Stimulated activated effector memory CD8-positive, alpha-beta T cell treated with anti-CD3 and anti-CD28 coated beads, Interleukin-12 subunit alpha, Interleukin-12 subunit beta, amount 100 ng/mL, for 72 hours (primary cell): Measurements from ENCODE around the gene CHPF2.
A peak's percentile ranks its signal among the peaks of the same experiment; 100 is the strongest.

Source experiments
- ATAC-seq: fragments of 150-1000 bp; cut with Tn5 transposase; 2 replicates; pipeline ENCODE4 v1.10.0; 2021
- DNase-seq, 2 donors: peaks; one replicate each; pipeline ENCODE4 v3.0.0; 2021 to 2022; ENCODE audit warnings: low spot score in 2 of 2
- H3K27ac Mint-ChIP-seq: one replicate; pipeline ENCODE4 v1.8.0; 2022; ENCODE audit warnings: mild to moderate bottlenecking, mixed read lengths
- H3K36me3 Mint-ChIP-seq: one replicate; pipeline ENCODE4 v1.8.0; 2022; ENCODE audit warnings: mild to moderate bottlenecking, mixed read lengths
- H3K4me1 Mint-ChIP-seq: one replicate; pipeline ENCODE4 v1.8.0; 2022; ENCODE audit warnings: mixed read lengths
- H3K4me3 Mint-ChIP-seq: one replicate; pipeline ENCODE4 v1.8.0; 2022; ENCODE audit warnings: mild to moderate bottlenecking, mixed read lengths
- H3K9me3 Mint-ChIP-seq: one replicate; pipeline ENCODE4 v1.8.0; 2022; ENCODE audit warnings: mixed read lengths

CHPF2 gene

GRCh38 chr7:151213826-151214225, 18.5 kb upstream of the CHPF2 start:
- H3K9me3 Mint-ChIP-seq: no peaks in the 10 kb centered on the region
- DNase-seq (no peak), ATAC-seq (no peak)
- H3K4me1 Mint-ChIP-seq: peaks cover 14% of the 10 kb centered on the region
- no peak overlapping the region for H3K4me3 Mint-ChIP-seq
- peaks cover 71% of the 10 kb centered on the region for H3K36me3 Mint-ChIP-seq
- no peak overlapping the region for H3K27ac Mint-ChIP-seq

- Mint-ChIP-seq H3K9me3 (no peaks in the 10 kb centered on the region), H3K4me1 (peaks cover 7% of the 10 kb centered on the region), H3K36me3 (peaks cover 87% of the 10 kb centered on the region), H3K27ac (no peak overlapping the region), H3K4me3 (no peak overlapping the region)
- DNase-seq: no peak
- ATAC-seq: no peak
Measured at GRCh38 chr7:151215396-151215795, 16.9 kb upstream of the CHPF2 start.

DNA sequence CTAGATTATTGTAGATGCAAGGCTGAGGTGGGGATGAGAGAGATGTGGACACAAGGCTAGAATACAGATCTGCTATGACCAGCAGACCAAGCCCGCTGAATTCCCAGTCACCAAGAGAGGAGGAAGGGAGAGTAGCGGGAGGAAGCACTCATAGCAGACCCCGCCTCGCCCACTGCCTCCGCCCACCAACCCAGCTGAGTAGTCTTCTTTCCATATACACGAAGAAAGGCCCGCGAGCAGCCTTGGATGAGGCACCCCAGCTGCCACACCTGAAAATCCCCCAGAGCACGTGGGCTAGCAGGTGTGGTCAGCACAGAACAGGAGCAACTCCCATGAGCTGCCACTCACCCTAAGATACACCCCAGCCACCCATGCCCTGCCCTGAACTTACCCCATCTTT, 14.1 kb upstream of the CHPF2 start:
- ATAC-seq (no peak), DNase-seq (no peak)
- Mint-ChIP-seq H3K36me3 (peaks cover 100% of the 10 kb centered on the region), H3K9me3 (no peaks in the 10 kb centered on the region), H3K4me3 (no peak overlapping the region), H3K27ac (peak overlapping the region; percentile 2), H3K4me1 (peaks cover 7% of the 10 kb centered on the region)

GRCh38 chr7:151223728-151224127, 8.6 kb upstream of the CHPF2 start:
- no peak for ATAC-seq
- peaks cover 43% of the 10 kb centered on the region for H3K4me1 Mint-ChIP-seq
- H3K4me3 Mint-ChIP-seq: no peak overlapping the region
- H3K36me3 Mint-ChIP-seq: peaks cover 84% of the 10 kb centered on the region
- H3K27ac Mint-ChIP-seq: no peak overlapping the region
- no peaks in the 10 kb centered on the region for H3K9me3 Mint-ChIP-seq
- DNase-seq: no peak

- ATAC-seq: no peak
- peak overlapping the region; percentile 100 for H3K4me3 Mint-ChIP-seq
- H3K27ac Mint-ChIP-seq: peak overlapping the region; percentile 99
- no peaks in the 10 kb centered on the region for H3K9me3 Mint-ChIP-seq
- H3K36me3 Mint-ChIP-seq: peaks cover 61% of the 10 kb centered on the region
- H3K4me1 Mint-ChIP-seq: peaks cover 43% of the 10 kb centered on the region
- no peak for DNase-seq
Measured at GRCh38 chr7:151225948-151226510, 6.3 kb upstream of the CHPF2 start.

DNA sequence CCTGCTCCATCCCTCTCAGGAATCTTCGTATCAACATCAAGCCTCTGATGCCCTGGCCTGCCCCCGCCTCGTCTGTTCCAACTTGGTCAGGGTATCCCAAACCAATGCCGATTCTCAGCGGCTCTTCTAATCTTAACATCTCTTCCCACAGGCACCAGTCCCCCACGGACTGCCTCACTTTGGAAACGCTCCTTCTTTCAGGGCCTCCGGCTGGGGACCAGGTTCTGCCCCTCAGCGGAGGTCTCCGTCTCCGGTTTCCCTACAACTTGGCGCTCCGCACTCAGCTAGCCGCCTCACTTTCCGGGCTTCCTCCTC, 5.8 kb upstream of the CHPF2 start:
- Mint-ChIP-seq H3K4me1 (peaks cover 46% of the 10 kb centered on the region), H3K36me3 (peaks cover 56% of the 10 kb centered on the region), H3K27ac (peak overlapping the region; percentile 99), H3K9me3 (no peaks in the 10 kb centered on the region), H3K4me3 (peak overlapping the region; percentile 100)
- ATAC-seq (no peak), DNase-seq (no peak)

DNA sequence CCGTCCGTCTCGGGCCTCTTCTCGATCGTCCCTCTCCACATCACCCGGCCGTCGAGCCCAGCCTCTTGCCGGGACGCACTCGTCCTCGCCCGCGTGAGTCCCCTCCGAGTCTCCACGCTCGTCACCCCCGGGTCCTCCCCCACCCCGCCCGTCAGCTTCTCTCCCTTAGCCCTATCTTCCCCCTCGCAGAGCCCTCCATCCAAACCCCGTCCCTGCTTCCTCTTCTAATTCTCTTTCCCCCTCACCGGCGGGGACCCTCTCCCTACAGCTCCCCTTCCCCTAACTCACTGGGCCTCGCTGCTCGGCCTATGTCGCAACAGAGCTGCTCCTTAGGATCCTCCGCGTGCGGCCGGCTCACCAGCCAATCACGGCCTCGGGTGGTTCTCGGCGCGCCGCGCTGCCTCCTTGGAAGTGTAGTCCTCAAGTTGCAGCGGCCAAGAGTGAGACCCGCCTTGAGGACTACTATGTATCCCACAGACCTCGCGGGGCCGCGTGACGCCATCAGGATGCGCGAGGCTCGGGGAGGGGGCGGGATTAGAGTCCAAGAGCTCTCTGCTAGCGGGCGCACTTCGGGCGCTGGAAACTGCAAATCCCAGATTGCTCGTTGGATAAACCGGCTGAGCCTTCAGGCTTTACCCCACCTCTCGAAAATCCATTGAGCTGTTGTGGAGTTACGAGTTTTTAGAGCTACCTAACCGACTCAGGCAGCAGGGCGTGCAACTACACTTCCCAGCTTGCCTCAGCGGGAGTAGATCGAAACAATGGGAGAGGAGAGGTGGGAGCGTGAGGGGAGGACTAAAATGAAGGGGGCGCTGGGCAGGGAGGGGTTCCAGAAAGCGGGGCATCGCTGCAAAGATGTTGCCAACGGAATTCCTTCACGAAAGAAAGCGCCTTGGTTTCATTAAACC, 5.2 kb upstream of the CHPF2 start, which contains the start of gene ABCF2:
ABCF2 (minus strand) TSS at position 331 of the 908 bp plus-strand sequence. CDS start 747 bp downstream, outside the sequence.
- ATAC-seq (peak; percentile 100), DNase-seq (peak; percentile 97 to 98)
- H3K4me1 Mint-ChIP-seq: peaks cover 52% of the 10 kb centered on the region
- peaks cover 53% of the 10 kb centered on the region for H3K36me3 Mint-ChIP-seq
- H3K27ac Mint-ChIP-seq: peak within 1 kb of the TSS; percentile 99
- peak within 1 kb of the TSS; percentile 100 for H3K4me3 Mint-ChIP-seq
- H3K9me3 Mint-ChIP-seq: no peaks in the 10 kb centered on the region

GRCh38 chr7:151228024-151228866, 4.0 kb upstream of the CHPF2 start:
- H3K4me1 Mint-ChIP-seq: peaks cover 56% of the 10 kb centered on the region
- no peaks in the 10 kb centered on the region for H3K9me3 Mint-ChIP-seq
- H3K36me3 Mint-ChIP-seq: peaks cover 50% of the 10 kb centered on the region
- ATAC-seq (no peak), DNase-seq (no peak)
- peak overlapping the region; percentile 99 for H3K27ac Mint-ChIP-seq
- peak overlapping the region; percentile 100 for H3K4me3 Mint-ChIP-seq

DNA sequence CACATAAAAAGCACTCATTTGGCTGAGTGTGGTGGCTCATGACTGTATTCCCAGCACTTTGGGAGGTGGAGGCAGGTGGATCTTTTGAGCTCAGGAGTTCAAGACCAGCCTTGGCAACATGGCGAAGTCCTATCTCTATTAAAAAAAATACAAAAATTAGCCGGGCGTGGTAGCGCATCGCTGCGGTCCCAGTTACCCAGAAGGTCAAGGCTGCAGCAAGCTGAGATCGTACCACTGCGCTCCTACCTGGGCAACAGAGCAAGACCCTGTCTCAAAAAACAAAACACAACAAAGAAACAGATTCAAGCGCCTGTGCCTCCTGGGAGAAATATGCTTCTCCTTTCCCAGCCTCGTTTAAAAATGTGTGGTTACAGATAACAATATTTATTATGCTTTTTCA, 3.0 kb upstream of the CHPF2 start:
- Mint-ChIP-seq H3K36me3 (peaks cover 50% of the 10 kb centered on the region), H3K27ac (no peak overlapping the region), H3K4me1 (peaks cover 61% of the 10 kb centered on the region), H3K4me3 (no peak overlapping the region), H3K9me3 (no peaks in the 10 kb centered on the region)
- ATAC-seq (no peak), DNase-seq (no peak)

DNA sequence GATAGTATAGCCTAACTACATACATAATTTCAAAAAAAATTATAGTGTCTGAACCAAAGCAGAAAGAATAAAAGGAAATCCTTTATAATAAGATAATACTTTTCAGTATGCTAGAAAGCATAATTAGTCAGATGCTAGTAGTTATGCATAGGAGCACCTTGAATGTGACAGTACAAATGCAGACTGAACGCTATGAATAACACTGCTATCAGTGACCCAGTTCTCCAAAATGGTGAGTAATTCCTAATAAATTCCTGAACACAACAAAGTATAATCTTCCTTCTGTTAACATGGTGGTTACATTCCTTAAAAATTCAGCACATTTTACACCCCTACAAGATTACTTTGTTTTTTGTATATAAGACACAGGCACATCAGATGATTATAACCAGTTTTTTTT, 1.2 kb upstream of the CHPF2 start:
- Mint-ChIP-seq H3K36me3 (peaks cover 52% of the 10 kb centered on the region), H3K4me1 (peaks cover 46% of the 10 kb centered on the region), H3K9me3 (no peaks in the 10 kb centered on the region), H3K27ac (no peak overlapping the region), H3K4me3 (peak overlapping the region; percentile 99)
- no peak for ATAC-seq
- DNase-seq: no peak

DNA sequence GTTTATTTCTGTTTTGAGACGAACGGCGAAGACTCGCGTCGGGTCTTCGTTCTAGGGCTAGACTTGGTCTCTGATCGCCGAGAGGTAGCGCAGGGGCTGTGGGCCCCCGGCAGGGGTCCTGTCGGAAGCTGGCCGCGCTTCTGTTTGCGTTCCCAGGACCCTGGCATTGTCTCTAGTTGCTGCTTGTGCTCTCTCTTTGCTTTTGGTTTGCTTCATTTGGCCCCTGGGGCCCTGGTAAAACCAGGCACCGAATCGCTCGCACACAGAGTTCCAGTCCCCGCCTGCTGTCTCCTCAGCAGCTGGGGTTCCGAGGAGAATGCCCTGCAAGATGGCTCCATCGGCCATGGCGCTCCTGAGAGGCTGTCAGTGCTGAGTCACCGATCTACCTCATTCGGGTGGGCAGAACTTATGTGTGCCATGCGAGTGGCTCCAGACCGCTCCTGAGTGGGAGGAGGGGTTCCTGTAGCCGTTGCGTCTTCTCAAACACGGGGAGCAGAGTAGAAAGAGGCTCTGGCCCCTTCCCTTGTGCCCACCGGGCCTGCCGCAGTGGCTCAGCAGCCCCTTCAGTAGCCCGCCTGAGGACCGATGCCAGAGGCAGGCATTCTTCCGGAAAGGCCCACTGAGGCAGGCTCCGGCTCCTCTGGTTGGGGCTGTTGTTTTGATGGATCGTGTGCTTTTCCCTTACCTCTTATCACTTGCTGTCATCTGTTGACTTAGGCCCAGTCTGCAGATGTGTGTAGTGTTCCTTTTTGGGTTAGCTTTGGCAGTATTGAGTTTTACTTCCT, 826 bp downstream of the CHPF2 start:
- Mint-ChIP-seq H3K4me3 (peak overlapping the region; percentile 99), H3K9me3 (no peaks in the 10 kb centered on the region), H3K4me1 (peaks cover 28% of the 10 kb centered on the region), H3K36me3 (peaks cover 50% of the 10 kb centered on the region), H3K27ac (peak overlapping the region; percentile 99)
- DNase-seq (peak; percentile 43 to 84), ATAC-seq (peak; percentile 91)

- Mint-ChIP-seq H3K27ac (peak overlapping the region; percentile 99), H3K4me3 (peak overlapping the region; percentile 99)
Measured at GRCh38 chr7:151233804-151234203, 1.5 kb downstream of the CHPF2 start.

DNA sequence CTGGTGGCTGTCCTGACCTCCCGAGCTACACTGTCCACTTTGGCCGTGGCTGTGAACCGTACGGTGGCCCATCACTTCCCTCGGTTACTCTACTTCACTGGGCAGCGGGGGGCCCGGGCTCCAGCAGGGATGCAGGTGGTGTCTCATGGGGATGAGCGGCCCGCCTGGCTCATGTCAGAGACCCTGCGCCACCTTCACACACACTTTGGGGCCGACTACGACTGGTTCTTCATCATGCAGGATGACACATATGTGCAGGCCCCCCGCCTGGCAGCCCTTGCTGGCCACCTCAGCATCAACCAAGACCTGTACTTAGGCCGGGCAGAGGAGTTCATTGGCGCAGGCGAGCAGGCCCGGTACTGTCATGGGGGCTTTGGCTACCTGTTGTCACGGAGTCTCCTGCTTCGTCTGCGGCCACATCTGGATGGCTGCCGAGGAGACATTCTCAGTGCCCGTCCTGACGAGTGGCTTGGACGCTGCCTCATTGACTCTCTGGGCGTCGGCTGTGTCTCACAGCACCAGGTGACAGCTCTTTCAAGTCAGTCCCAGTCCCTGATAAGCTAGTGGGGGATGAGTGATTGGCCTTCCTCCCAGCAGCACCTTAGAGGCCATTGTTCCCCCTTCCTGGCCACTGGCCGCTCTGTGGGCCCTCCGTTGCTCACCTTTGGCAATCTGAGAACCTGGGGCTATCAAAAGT, 3.0 kb downstream of the CHPF2 start:
- DNase-seq (no peak), ATAC-seq (no peak)
- Mint-ChIP-seq H3K9me3 (no peaks in the 10 kb centered on the region), H3K4me1 (peaks cover 25% of the 10 kb centered on the region), H3K27ac (no peak overlapping the region), H3K4me3 (no peak overlapping the region), H3K36me3 (peaks cover 60% of the 10 kb centered on the region)

More at GRCh38 chr7:151233804-151234203, 1.5 kb downstream of the CHPF2 start:
- Mint-ChIP-seq H3K4me1 (peaks cover 25% of the 10 kb centered on the region), H3K9me3 (no peaks in the 10 kb centered on the region), H3K36me3 (peaks cover 50% of the 10 kb centered on the region)
- no peak for DNase-seq
- ATAC-seq: no peak

DNA sequence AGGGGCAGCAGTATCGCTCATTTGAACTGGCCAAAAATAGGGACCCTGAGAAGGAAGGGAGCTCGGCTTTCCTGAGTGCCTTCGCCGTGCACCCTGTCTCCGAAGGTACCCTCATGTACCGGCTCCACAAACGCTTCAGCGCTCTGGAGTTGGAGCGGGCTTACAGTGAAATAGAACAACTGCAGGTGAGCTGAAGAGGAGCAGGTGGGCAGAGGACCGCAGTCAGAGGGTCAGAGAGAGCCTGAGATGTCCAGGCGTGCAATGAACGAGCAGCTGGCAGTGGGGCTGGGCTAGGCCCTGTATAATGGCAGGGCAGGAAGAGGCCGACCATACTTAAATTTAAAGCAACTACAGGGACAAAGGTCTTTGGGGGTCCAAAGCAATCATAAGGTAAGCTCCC, 4.1 kb downstream of the CHPF2 start:
- peaks cover 61% of the 10 kb centered on the region for H3K36me3 Mint-ChIP-seq
- DNase-seq (no peak), ATAC-seq (no peak)
- no peak overlapping the region for H3K4me3 Mint-ChIP-seq
- H3K4me1 Mint-ChIP-seq: peaks cover 24% of the 10 kb centered on the region
- no peaks in the 10 kb centered on the region for H3K9me3 Mint-ChIP-seq
- no peak overlapping the region for H3K27ac Mint-ChIP-seq
